GM11168 (cell line): ENCODE measurements around the gene KNOP1.

Source experiments
- in situ Hi-C: fragments of 300-500 bp; cut with MboI; formaldehyde crosslinking; loops from one replicate; pipeline ENCODE4 v1.12.0; 2022; ENCODE audit warnings: low sequenced_read_pairs; ENCODE audit not compliant: unreplicated experiment

The KNOP1 gene

GRCh38 chr16:19717741-19718623, at the start of gene KNOP1, which contains the start of gene IQCK:
KNOP1 (minus strand) TSS chr16:19718227; CDS start chr16:19715035, 3,192 bp downstream.
IQCK (plus strand) TSS chr16:19718271; CDS start chr16:19718307, 36 bp downstream.
- in situ Hi-C loops, result no loop called here

- in situ Hi-C loops, result no loop called here
These were observed 49.5 kb upstream of the KNOP1 start for GRCh38 chr16:19767497-19767896.

GRCh38 chr16:19766988-19767387, 49.0 kb upstream of the KNOP1 start:
- in situ Hi-C loops, result no loop called here

- in situ Hi-C loops, result no loop called here
These were observed 48.5 kb upstream of the KNOP1 start for GRCh38 chr16:19766554-19766884.

- in situ Hi-C loops, result no loop called here
These were observed 48.0 kb upstream of the KNOP1 start for GRCh38 chr16:19765860-19766553.

- in situ Hi-C loops, result no loop called here
These were observed 42.5 kb upstream of the KNOP1 start for GRCh38 chr16:19760356-19761060.

- in situ Hi-C loops, result no loop called here
These were observed 40.0 kb upstream of the KNOP1 start for GRCh38 chr16:19757762-19758595.

- in situ Hi-C loops, result no loop called here
These were observed 39.0 kb upstream of the KNOP1 start for GRCh38 chr16:19757026-19757425.

- in situ Hi-C loops, result no loop called here
These were observed 37.2 kb upstream of the KNOP1 start for GRCh38 chr16:19755268-19755667.

- in situ Hi-C loops, result no loop called here
These were observed 36.6 kb upstream of the KNOP1 start for GRCh38 chr16:19754644-19755036.

- in situ Hi-C loops, result no loop called here
These were observed 36.0 kb upstream of the KNOP1 start for GRCh38 chr16:19753815-19754643.

GRCh38 chr16:19751478-19752385, 33.7 kb upstream of the KNOP1 start:
- in situ Hi-C loops, result no loop called here

- in situ Hi-C loops, result no loop called here
These were observed 31.6 kb upstream of the KNOP1 start for GRCh38 chr16:19749571-19750080.

- in situ Hi-C loops, result no loop called here
These were observed 30.6 kb upstream of the KNOP1 start for GRCh38 chr16:19748389-19749168.

- in situ Hi-C loops, result no loop called here
These were observed 28.5 kb upstream of the KNOP1 start for GRCh38 chr16:19746561-19746960.

- in situ Hi-C loops, result no loop called here
These were observed 27.4 kb upstream of the KNOP1 start for GRCh38 chr16:19745286-19746010.

- in situ Hi-C loops, result no loop called here
These were observed 26.6 kb upstream of the KNOP1 start for GRCh38 chr16:19744670-19745069.
